ENCODE measurements around the gene TNFRSF9.

- no peak for TF ChIP-seq POLR2A (IDR thresholded peaks at IDR 0.05)
- TF ChIP-seq CTCF (IDR thresholded peaks at IDR 0.05): no peak
Measured at GRCh38 chr1:7898962-7899361, 41.7 kb downstream of the TNFRSF9 start.

Measured in transverse colon (tissue), 3 donors.